Erythroblast (primary cell): ENCODE results near the gene ELP4.
A peak's percentile ranks its signal among the peaks of the same experiment; 100 is the strongest.
"Not testable (repeated sequence)": the region's sequence is repeated elsewhere in the genome, so short reads cannot be mapped to it uniquely, and the experiment has no call there.

Source experiments
- DNase-seq, 2 experiments: peaks; one replicate each; lab custom pipeline; 2025; lab: John Stamatoyannopoulos, UW
- GATA1 ChIP-seq: IDR thresholded peaks from 2 replicates; pipeline ENCODE4 v1.6.1; 2011; ENCODE audit warnings: low read depth, mild to moderate bottlenecking, control low read depth, low read length, moderate library complexity
- POLR2A ChIP-seq: IDR thresholded peaks from 2 replicates; pipeline ENCODE4 v1.6.1; 2011; ENCODE audit warnings: mild to moderate bottlenecking, low read length

The ELP4 gene

DNA sequence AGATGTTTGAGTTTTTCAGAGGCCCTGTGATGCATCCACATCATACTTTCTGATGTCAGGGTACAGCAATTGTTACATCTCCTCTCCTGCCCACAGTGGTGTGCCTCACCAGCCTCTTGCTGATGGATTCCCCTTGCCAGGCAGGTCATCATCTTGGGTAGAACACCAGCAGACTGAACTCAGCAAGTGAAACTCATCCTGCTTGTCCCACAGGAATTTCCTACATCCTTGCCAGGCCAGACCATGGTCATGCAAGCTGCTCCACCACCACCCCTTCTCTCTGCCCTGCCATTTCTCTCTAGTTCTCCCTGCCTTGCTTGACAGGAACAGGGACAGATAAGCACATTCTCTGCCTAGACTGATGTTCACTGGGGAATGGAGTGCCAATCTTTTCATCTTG is 215.6 kb downstream of the ELP4 start:
- peak in 1 of 2 experiments; percentile 12 for DNase-seq
- TF ChIP-seq GATA1 (no peak), POLR2A (no peak)

DNA sequence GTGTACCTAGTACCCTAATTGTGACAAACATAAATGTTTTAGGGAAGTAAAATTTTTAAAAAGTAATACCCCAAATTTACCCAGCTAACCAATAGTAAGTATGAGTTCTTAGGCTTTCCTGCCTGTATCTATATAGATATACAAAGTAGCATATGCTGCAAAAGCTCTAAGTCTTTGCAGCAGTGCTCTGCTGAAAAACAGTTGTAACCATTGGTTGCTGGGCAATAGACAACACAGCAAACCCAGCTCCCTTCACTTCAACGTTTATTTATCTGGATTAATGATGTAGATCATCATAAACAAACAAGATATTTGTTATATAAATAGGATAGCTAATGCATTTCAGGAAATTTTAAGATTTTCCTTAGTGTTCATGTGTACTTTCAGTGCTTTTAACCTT is 218.9 kb downstream of the ELP4 start:
- TF ChIP-seq POLR2A (no peak), GATA1 (no peak)

DNA sequence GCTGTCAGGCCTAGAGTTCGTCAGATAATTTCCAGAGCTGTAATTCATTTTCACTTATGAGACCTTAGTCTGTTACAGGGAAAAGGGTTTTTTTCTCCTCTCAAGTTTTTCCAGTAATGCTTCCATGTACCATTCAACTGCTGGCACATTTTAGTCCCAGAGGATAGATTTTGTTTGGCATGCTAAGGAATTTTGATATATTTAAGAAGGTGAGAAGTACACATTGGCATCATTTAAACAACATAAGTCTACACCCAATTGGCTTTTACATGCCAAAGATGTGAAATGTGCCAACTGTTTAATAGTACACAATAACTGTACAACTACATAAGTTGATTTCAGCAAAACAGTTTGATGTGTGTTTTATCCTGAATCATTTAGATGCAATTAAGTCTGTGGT is 230.6 kb downstream of the ELP4 start:
- TF ChIP-seq GATA1 (no peak), POLR2A (no peak)
- no peak for DNase-seq

More for the DNA sequence above, 218.9 kb downstream of the ELP4 start:
- no peak for DNase-seq

DNA sequence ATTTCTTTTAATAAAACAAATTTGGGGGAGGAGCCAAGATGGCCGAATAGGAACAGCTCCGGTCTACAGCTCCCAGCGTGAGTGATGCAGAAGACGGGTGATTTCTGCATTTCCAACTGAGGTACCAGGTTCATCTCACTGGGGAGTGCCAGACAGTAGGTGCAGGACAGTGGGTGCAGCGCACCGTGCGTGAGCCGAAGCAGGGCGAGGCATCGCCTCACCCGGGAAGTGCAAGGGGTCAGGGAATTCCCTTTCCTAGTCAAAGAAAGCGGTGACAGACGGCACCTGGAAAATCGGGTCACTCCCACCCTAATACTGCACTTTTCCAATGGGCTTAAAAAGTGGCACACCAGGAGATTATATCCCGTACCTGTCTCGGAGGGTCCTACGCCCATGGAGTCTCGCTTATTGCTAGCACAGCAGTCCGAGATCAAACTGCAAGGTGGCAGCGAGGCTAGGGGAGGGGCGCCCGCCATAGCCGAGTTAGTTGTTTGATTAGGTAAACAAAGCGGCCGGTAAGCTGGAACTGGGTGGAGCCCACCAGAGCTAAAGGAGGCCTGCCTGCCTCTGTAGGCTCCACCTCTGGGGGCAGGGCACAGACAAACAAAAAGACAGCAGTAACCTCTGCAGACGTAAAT is 231.3 kb downstream of the ELP4 start:
- DNase-seq = not testable (repeated sequence)

DNA sequence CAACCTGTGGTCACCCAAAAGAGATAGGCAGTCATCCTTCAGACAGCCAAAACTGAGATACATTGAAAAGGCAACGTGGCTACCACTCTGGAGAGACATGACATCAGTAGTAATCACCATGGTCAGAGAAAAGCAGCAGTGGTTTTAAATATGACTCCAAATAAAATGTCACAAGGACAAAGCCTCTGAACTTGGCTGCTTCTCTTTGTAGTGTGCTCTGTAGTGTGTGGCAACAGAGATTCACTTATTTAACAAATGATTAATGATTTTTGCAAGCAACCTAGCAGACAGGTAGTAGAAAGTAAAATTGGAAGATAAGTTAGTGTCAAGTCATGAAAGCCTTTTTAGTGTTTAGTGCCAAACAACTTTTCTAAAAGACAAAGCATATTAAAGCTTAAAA is 238.0 kb downstream of the ELP4 start:
- TF ChIP-seq POLR2A (no peak), GATA1 (no peak)
- no peak for DNase-seq

DNA sequence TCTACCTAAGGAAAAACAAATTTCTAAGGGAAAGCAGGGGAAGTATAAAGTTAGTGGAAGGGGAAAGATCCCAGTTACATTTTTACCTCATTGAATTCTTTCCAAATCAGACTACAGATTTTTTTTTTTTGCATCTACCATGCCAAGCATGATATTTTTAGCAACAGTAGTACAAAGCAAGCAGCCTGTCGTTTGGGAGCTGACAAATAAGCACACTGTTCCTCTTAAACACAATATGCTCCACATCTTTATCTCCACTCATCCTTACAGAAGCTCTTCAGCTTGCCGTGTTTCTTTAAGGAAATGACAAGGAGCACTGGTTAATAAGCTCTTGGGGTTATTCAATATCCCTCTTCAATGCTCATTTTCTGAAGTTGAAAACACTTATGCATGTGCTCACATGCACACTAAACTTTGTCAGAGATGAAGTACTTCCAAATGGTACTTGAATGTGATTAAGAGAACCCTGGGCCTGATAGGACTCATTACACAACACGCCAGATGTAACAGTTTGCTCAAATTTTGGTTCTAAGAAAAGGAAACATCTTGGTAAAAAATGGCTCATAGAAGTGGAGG is 247.8 kb downstream of the ELP4 start:
- TF ChIP-seq GATA1 (no peak), POLR2A (no peak)
- DNase-seq = no peak

DNA sequence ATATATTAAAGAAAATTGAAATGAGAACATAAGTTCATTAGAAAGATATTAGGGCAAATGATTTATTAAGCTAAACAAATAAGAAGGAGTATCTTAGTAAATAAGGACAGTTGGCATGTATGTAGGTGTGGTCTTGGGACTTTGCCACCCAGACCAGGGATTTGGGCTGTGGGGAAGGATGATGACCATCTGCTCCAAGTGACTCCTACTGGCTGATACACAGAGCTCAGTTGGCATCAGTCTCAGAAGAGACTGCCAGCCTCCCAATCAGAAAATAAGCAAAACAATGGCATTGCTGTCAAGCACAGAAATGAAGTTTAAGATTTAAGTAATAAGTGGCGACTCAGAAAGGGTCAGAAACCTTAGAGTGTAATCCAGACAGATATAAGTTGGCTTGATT is 252.1 kb downstream of the ELP4 start:
- DNase-seq = no peak
- no peak for TF ChIP-seq POLR2A
- no peak for TF ChIP-seq GATA1

DNA sequence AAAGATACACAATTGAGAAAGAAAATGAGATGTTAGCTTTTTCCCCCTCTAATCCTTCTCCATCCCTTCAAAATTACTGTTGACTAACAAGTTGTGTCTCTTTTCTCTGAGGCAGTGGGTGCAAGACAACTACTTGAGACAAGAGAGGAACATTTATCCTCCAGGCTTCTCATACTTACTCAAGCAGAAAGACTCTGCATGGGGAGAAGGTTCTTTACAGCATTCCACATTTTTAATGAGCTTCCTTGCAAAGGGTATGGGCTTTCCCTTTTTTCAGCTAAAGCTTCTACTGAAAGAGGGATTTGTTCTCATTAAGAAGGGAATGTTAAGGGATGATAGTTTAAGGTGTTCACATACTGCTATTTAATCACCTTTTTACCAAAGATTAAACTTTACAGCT is 253.7 kb downstream of the ELP4 start:
- no peak for DNase-seq

DNA sequence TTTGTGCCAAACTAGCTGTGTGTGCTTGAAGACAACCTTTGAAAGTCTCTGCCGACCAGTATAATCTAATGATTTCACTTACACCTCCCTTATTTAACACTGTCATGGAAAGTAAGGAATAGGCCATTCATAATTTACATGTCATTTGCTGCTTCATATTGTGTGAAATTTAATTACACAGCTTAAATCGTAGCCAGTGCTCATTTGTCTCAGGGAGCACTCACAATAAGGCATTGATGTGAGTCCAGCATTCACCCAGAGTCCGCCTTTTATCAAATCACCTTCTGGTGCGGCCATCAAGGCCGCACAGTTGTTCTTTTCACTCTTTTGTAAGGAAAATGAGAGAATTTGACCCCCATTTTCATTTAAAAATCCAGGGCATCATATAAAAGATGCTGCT is 254.7 kb downstream of the ELP4 start:
- TF ChIP-seq POLR2A = no peak
- no peak for TF ChIP-seq GATA1
- no peak for DNase-seq

More for the DNA sequence above, 253.7 kb downstream of the ELP4 start:
- no peak for TF ChIP-seq GATA1
- no peak for TF ChIP-seq POLR2A

DNA sequence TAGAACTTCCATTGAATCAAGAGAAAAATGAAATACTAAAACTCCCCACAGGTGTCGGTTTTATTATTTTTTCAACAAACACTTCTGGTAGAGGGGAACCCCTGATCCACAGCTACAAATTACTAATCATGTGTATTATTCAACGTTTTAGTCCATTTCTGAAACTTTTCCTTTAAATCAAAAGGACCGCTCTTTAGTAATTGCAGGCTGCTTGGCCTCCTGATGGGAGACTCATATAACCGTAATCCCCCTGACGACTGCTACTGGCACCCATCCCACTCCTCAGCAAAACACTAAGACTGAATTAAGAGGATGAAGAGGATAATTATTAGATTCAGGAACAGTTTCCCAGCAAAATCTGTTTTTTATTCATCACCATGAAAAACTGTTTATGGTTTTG is 255.2 kb downstream of the ELP4 start:
- TF ChIP-seq POLR2A (no peak), GATA1 (no peak)
- DNase-seq = no peak

DNA sequence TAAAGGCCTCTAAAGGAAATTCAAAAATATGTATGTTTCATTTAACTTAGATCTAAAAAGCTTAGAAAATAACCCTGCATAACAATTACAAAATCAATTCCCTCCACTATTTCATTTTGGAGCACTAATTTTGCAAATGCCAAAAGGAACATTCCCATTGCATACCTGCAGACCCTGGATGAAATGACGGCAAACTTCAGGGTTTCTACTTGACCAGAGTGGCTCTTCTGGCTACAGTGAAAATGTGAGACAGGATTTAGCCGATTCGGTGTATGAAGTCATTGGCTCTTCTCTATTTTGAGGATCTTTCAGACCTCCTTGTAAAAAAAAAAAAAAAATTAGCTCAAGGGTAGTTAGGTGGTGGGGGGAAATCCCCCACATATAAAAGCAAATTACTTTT is 257.5 kb downstream of the ELP4 start:
- no peak for DNase-seq
- no peak for TF ChIP-seq GATA1

DNA sequence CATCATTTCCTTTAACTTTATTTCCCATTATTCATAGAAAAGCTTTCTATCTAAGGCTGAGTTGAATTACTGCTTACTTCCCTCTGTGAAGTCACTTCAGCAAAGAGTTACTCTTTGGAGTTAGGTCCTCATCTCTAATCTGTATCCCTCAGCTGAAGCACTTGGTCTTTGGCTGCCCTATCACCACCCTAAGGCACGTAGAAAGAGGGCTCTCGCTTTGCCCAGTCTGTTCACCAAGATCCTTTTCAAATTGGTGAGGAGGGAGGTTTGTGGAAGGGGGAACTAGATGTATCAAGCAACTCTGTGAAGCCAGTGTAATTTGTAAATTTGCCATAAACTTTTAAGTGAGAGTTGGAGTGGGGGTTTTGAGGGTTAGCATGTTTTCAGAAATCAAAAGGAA is 258.1 kb downstream of the ELP4 start:
- TF ChIP-seq POLR2A (no peak), GATA1 (no peak)
- no peak for DNase-seq

DNA sequence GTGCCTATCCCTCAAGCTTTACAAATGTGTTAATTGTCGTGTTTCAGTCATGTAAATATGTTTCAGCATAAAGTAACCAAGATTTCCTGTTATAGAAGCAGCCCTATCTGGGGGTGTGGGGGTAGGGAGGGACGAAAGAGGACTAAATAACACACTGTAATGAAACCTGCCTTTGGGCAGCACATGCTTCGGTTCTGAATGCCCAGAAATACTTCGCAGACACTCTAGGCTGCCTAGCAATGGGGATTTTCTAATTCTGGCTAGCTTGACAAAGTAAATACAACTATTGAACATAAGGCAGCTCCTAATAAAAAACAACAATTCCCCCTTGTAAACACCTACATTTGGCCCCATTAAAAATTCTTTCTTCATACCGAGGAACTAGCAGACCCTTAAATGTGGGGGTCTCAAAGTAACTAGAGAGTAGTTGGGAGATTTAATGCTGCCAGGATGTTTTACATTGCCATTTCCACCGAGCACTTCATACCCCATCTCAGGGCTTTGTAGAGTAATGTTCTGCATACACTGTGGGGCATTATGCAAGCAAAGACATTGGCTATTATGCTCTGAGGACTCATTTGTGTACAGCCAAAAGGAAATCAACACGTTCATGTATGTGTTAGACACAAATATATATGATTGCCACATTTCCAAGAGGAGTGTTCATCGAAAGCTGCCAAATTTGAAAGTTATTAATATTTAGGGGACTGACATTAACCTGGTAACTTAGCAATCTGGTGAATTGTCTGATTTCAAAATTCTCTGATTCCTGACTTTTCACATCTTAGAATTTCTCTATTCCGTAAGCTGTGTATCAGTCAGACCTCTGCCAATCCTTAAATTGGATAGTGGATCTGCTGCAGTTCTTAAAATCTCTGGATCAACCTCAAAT is 259.4 kb downstream of the ELP4 start:
- no peak for DNase-seq

DNA sequence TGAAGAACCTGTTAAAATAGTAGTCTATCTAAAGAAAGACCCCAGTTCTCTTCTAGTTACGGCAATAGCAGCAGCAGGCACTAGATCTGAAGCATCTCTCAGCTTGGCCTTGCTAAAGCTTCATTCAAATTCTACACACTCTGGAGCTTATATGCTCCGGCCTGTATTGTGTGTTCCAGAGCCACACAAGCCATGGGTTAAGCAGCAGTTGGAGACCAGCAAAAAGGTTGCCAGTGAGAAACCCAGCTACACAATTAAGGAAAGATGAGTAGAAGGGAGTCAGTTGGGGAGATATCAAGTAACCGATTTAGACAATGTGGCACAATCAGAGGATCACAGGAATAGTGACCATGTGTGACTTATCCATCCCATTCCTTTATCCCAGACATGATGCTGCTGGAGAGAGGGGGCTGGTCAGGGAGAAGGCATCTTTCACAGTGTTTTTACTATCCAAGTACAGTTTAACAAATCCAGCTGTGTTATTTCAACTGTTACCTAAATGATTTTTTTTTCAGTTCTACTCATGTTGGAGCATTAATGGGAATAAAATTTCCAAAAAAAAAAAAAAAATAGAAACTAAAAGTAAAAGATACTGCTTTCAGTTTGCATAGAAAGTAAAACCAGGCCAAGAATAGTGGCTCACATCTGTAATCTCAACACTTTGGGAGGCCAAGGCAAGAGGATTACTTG is 260.6 kb downstream of the ELP4 start:
- DNase-seq = no peak
- no peak for TF ChIP-seq GATA1
- TF ChIP-seq POLR2A = no peak

More for the DNA sequence above, 259.4 kb downstream of the ELP4 start:
- TF ChIP-seq POLR2A = no peak
